Measurements from ENCODE around the gene GTSF1L.

GTSF1L gene

GRCh38 chr20:43744966-43745730, 18.3 kb upstream of the GTSF1L start:
- DNase-seq, result peak; percentile 53 to 57

GRCh38 chr20:43744151-43744611, 17.4 kb upstream of the GTSF1L start:
- no peak for DNase-seq

- DNase-seq, result no peak
Observed at GRCh38 chr20:43740642-43741041, 13.8 kb upstream of the GTSF1L start.

- no peak for DNase-seq
Observed at GRCh38 chr20:43739148-43739749, 12.4 kb upstream of the GTSF1L start.

- no peak for DNase-seq
Observed at GRCh38 chr20:43737925-43738324, 11.1 kb upstream of the GTSF1L start.

GRCh38 chr20:43736588-43737158, 9.9 kb upstream of the GTSF1L start:
- DNase-seq, result no peak

GRCh38 chr20:43731927-43732326, 5.1 kb upstream of the GTSF1L start:
- no peak for DNase-seq

- no peak for DNase-seq
Observed at GRCh38 chr20:43731469-43731868, 4.7 kb upstream of the GTSF1L start.

GRCh38 chr20:43728686-43729255, 2.0 kb upstream of the GTSF1L start:
- peak in 1 of 2 donors; percentile 20 for DNase-seq

- no peak for DNase-seq
Observed at GRCh38 chr20:43727980-43728590, 1.3 kb upstream of the GTSF1L start.

GRCh38 chr20:43726333-43726732, 469 bp downstream of the GTSF1L start:
- DNase-seq, result no peak

- DNase-seq, result no peak
Observed at GRCh38 chr20:43725666-43726065, 1.1 kb downstream of the GTSF1L start.

- no peak for DNase-seq
Observed at GRCh38 chr20:43724383-43724782, 2.4 kb downstream of the GTSF1L start.

- no peak for DNase-seq
Observed at GRCh38 chr20:43723735-43724134, 3.1 kb downstream of the GTSF1L start.

GRCh38 chr20:43723186-43723585, 3.6 kb downstream of the GTSF1L start:
- DNase-seq, result no peak

GRCh38 chr20:43722153-43722505, 4.7 kb downstream of the GTSF1L start:
- DNase-seq, result no peak

GRCh38 chr20:43721429-43722152, 5.2 kb downstream of the GTSF1L start:
- DNase-seq, result no peak

GRCh38 chr20:43721097-43721428, 5.7 kb downstream of the GTSF1L start:
- DNase-seq, result no peak

- DNase-seq, result no peak
Observed at GRCh38 chr20:43720007-43720406, 6.8 kb downstream of the GTSF1L start.

GRCh38 chr20:43717616-43717995, 9.2 kb downstream of the GTSF1L start:
- no peak for DNase-seq

- no peak for DNase-seq
Observed at GRCh38 chr20:43716757-43717615, 9.8 kb downstream of the GTSF1L start.

GRCh38 chr20:43716123-43716522, 10.7 kb downstream of the GTSF1L start:
- no peak for DNase-seq

Data from inflammatory macrophage (primary cell).